Endothelial cell of umbilical vein (primary cell): ENCODE data around the gene SIVA1.

ENCODE experiments used
- EZH2 ChIP-seq: IDR thresholded peaks from 2 replicates; pipeline ENCODE4 v1.6.1; 2012; ENCODE audit warnings: borderline replicate concordance, low read depth, mild to moderate bottlenecking, moderate library complexity, low read length, inconsistent platforms; ENCODE audit not compliant: severe bottlenecking
- FOS ChIP-seq: IDR thresholded peaks from 2 replicates; pipeline ENCODE4 v1.6.1; 2011; ENCODE audit warnings: mild to moderate bottlenecking, low read length, moderate library complexity, borderline replicate concordance; ENCODE audit not compliant: insufficient read depth
- GATA2 ChIP-seq: IDR thresholded peaks from 2 replicates; pipeline ENCODE4 v1.7.0; 2011; ENCODE audit warnings: low read depth, mild to moderate bottlenecking, moderate library complexity, mixed read lengths, low read length; ENCODE audit not compliant: insufficient read length, insufficient read depth
- JUN ChIP-seq: IDR thresholded peaks from 2 replicates; pipeline ENCODE4 v1.6.1; 2011; ENCODE audit warnings: borderline replicate concordance, low read depth; ENCODE audit not compliant: insufficient read length, insufficient read depth
- MAX ChIP-seq: IDR thresholded peaks from 2 replicates; pipeline ENCODE4 v1.6.1; 2011; ENCODE audit not compliant: insufficient read depth, insufficient read length
- MYC ChIP-seq: IDR thresholded peaks from one replicate; pipeline ENCODE4 v1.6.1; 2011; ENCODE audit warnings: mild to moderate bottlenecking, low read depth, low read length
- POLR2A ChIP-seq: IDR thresholded peaks from 2 replicates; pipeline ENCODE4 v1.6.1; 2012; ENCODE audit warnings: low read depth, mild to moderate bottlenecking, control low read depth, low read length
- POLR2AphosphoS5 ChIP-seq: IDR thresholded peaks from 2 replicates; pipeline ENCODE4 v1.6.1; 2012; ENCODE audit warnings: low read depth, mild to moderate bottlenecking, control low read depth, low read length, moderate library complexity; ENCODE audit not compliant: insufficient read depth
- TF ChIP-seq, protein P1 (sequence below), 2 donors: IDR thresholded peaks; 1 replicate in 1 of 2; 2 replicates in 1 of 2; pipeline ENCODE4 v1.5.1; 2011; ENCODE audit warnings: low read length in 2 of 2, mild to moderate bottlenecking in 2 of 2, moderate library complexity in 2 of 2, control low read depth in 1 of 2, inconsistent platforms in 1 of 2, low read depth in 1 of 2; ENCODE audit not compliant: insufficient read depth in 1 of 2; ENCODE audit errors: extremely low read depth in 1 of 2

DNA sequence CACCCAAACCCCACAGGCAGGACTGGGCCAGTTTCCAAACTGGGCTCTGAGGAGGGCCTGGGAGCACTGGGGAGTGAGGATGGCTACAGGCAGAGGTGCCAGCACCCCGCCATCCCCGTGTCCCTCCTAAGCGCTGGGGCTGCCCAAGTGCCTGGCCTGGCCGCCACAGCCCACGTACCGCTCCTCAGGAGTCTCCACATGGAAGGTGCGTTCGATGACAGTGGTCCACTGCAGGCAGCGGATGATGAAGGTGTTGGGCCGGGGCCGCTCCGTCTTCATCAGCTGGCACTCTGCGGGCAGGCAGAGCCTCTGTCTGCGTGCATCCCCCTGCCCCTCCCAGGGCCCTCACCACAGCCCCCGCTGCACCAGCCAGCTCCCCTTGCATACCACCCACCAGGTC is 23.5 kb downstream of the SIVA1 start:
- no peak for TF ChIP-seq POLR2A
- TF ChIP-seq, protein P1, sequence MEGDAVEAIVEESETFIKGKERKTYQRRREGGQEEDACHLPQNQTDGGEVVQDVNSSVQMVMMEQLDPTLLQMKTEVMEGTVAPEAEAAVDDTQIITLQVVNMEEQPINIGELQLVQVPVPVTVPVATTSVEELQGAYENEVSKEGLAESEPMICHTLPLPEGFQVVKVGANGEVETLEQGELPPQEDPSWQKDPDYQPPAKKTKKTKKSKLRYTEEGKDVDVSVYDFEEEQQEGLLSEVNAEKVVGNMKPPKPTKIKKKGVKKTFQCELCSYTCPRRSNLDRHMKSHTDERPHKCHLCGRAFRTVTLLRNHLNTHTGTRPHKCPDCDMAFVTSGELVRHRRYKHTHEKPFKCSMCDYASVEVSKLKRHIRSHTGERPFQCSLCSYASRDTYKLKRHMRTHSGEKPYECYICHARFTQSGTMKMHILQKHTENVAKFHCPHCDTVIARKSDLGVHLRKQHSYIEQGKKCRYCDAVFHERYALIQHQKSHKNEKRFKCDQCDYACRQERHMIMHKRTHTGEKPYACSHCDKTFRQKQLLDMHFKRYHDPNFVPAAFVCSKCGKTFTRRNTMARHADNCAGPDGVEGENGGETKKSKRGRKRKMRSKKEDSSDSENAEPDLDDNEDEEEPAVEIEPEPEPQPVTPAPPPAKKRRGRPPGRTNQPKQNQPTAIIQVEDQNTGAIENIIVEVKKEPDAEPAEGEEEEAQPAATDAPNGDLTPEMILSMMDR (IDR thresholded peaks at IDR 0.05; ENCODE audit: extremely low read depth in 1 of 2, insufficient read depth in 1 of 2, low read depth in 1 of 2, low read length in 2 of 2), result no peak
- no peak for TF ChIP-seq JUN
- TF ChIP-seq FOS, result no peak
- no peak for TF ChIP-seq EZH2
- TF ChIP-seq MYC, result no peak
- no peak for TF ChIP-seq POLR2AphosphoS5
- no peak for TF ChIP-seq MAX
- no peak for TF ChIP-seq GATA2
